ENCODE data around the gene ARMC9. TPM values are rescaled to one million over a fixed set of nuclear protein-coding genes. Genes with fewer than 3 reads are reported as not detected.
"Not testable (repeated sequence)": the region's sequence is repeated elsewhere in the genome, so short reads cannot be mapped to it uniquely, and the experiment has no call there.

ARMC9 gene
- total and polyA plus RNA-seq, 2 experiments from 2014 or later: 22.5 to 23.7 TPM

GRCh38 chr2:231405601-231406367, 207.4 kb downstream of the ARMC9 start:
- not testable (repeated sequence) for H2AFZ ChIP-seq; H4K20me1 ChIP-seq (ENCODE audit: insufficient read depth, poor library complexity, severe bottlenecking); H3K4me1 ChIP-seq (ENCODE audit: insufficient read depth); H3K27ac ChIP-seq; H3K4me3 ChIP-seq; H3K9me3 ChIP-seq (ENCODE audit: low read depth); DNase-seq (ENCODE audit: low spot score); H3K4me2 ChIP-seq; H3K27me3 ChIP-seq; H3K36me3 ChIP-seq (replicated peaks; ENCODE audit: insufficient read depth, low read depth); H3K9me2 ChIP-seq (replicated peaks; ENCODE audit: insufficient read depth); H3K79me2 ChIP-seq
- TF ChIP-seq CTCF (IDR thresholded peaks at IDR 0.05; ENCODE audit: poor library complexity): peak; percentile 63
- WGBS (ENCODE audit: low lambda C conversion rate, missing lambda C conversion rate): 32% methylated on average over 16 of the region's 16 CpGs

- H2AFZ ChIP-seq; H3K9me3 ChIP-seq (ENCODE audit: low read depth); H3K4me1 ChIP-seq (ENCODE audit: insufficient read depth); H3K27me3 ChIP-seq; H3K79me2 ChIP-seq; H3K27ac ChIP-seq; H3K4me2 ChIP-seq; DNase-seq (ENCODE audit: low spot score); H3K9me2 ChIP-seq (replicated peaks; ENCODE audit: insufficient read depth); H3K4me3 ChIP-seq; H4K20me1 ChIP-seq (ENCODE audit: insufficient read depth, poor library complexity, severe bottlenecking); H3K36me3 ChIP-seq (replicated peaks; ENCODE audit: insufficient read depth, low read depth): not testable (repeated sequence)
- 88% methylated on average over 5 of the region's 5 CpGs for WGBS (ENCODE audit: low lambda C conversion rate, missing lambda C conversion rate)
Observed at GRCh38 chr2:231407686-231408085, 209.3 kb downstream of the ARMC9 start.

DNA sequence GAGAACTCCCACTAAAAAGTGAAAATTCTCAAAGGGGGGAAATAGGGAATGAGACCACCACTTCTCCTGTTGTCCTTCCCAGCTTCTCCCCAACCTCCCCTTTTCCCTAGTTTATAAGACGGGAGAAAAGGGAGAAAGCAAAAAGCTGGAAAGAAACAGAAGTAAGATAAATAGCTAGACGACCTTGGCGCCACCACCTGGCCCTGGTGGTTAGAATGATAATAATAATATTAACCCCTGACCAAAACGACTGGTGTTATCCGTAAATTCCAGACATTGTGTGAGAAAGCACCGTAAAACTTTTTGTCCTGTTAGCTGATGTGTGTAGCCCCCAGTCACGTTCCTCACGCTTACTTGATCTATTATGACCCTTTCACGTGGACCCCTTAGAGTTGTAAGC, 209.9 kb downstream of the ARMC9 start:
- H3K79me2 ChIP-seq; H3K4me3 ChIP-seq; H3K27ac ChIP-seq; H3K9me3 ChIP-seq (ENCODE audit: low read depth); H3K4me2 ChIP-seq; H2AFZ ChIP-seq; DNase-seq (ENCODE audit: low spot score); H4K20me1 ChIP-seq (ENCODE audit: insufficient read depth, poor library complexity, severe bottlenecking); H3K4me1 ChIP-seq (ENCODE audit: insufficient read depth); H3K9me2 ChIP-seq (replicated peaks; ENCODE audit: insufficient read depth); H3K36me3 ChIP-seq (replicated peaks; ENCODE audit: insufficient read depth, low read depth); H3K27me3 ChIP-seq: not testable (repeated sequence)
- WGBS (ENCODE audit: low lambda C conversion rate, missing lambda C conversion rate): 71% methylated on average over 9 of the region's 9 CpGs

DNA sequence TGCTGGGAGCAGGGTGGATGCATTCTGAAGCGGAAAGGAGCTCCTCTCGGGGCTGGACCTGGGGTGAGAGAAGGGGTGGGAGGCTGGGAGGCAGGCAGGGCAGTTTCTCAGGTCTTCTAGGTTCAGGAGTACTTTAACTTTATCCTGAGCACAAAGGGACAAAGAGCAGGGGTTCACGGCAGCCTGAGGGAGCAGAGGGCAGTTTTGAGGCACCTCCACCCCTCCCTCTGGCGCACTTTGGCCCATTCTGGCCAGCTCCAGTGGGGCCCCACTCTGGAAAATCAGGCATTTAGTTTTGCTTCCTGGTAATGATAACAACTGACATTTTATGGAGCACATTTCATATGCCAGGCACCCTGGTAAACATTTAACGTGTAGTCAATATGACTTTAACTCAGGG, 211.3 kb downstream of the ARMC9 start:
- 78% methylated on average over 5 of the region's 5 CpGs for WGBS (ENCODE audit: low lambda C conversion rate, missing lambda C conversion rate)
- Histone ChIP-seq H3K9me3 (ENCODE audit: low read depth) (no peaks in the 10 kb centered on the region), H3K27ac (peak overlapping the region; percentile 37), H3K9me2 (replicated peaks; ENCODE audit: insufficient read depth) (no peaks in the 10 kb centered on the region), H2AFZ (no peak overlapping the region), H3K4me2 (no peak overlapping the region), H3K79me2 (no peaks in the 10 kb centered on the region), H3K4me1 (ENCODE audit: insufficient read depth) (peaks cover 12% of the 10 kb centered on the region), H3K36me3 (replicated peaks; ENCODE audit: insufficient read depth, low read depth) (no peaks in the 10 kb centered on the region), H3K27me3 (no peaks in the 10 kb centered on the region), H3K4me3 (no peak overlapping the region), H4K20me1 (ENCODE audit: insufficient read depth, poor library complexity, severe bottlenecking) (no peaks in the 10 kb centered on the region)
- no peak for TF ChIP-seq CTCF (IDR thresholded peaks at IDR 0.05; ENCODE audit: poor library complexity)
- TF ChIP-seq EZH2 (IDR thresholded peaks at IDR 0.05; ENCODE audit: borderline replicate concordance): no peak
- no peak for TF ChIP-seq EZH2phosphoT487 (IDR thresholded peaks at IDR 0.05; ENCODE audit: low read depth, severe bottlenecking, unreplicated experiment)
- DNase-seq (ENCODE audit: low spot score): no peak
